ENCODE data around the gene MROH8. TPM values are rescaled to one million over a fixed set of nuclear protein-coding genes. Genes with fewer than 3 reads are reported as not detected.

The MROH8 gene
- total RNA-seq, 1 experiment from 2014 or later, result 1.4 TPM

- intact Hi-C loops (cut with micrococcal nuclease; ENCODE audit: unreplicated experiment), result no loop called here
- Mint-ChIP-seq H3K27me3 (ENCODE audit: unreplicated experiment) (no peaks in the 10 kb centered on the region), H3K27ac (ENCODE audit: unreplicated experiment) (no peak overlapping the region), H3K4me3 (ENCODE audit: low read depth, unreplicated experiment) (no peak overlapping the region), H3K9me3 (ENCODE audit: low read depth, unreplicated experiment) (no peaks in the 10 kb centered on the region), H3K4me1 (ENCODE audit: low read depth, unreplicated experiment) (peaks cover 5% of the 10 kb centered on the region), H3K36me3 (ENCODE audit: insufficient read depth, unreplicated experiment) (peaks cover 78% of the 10 kb centered on the region)
- TF ChIP-seq, protein P1, sequence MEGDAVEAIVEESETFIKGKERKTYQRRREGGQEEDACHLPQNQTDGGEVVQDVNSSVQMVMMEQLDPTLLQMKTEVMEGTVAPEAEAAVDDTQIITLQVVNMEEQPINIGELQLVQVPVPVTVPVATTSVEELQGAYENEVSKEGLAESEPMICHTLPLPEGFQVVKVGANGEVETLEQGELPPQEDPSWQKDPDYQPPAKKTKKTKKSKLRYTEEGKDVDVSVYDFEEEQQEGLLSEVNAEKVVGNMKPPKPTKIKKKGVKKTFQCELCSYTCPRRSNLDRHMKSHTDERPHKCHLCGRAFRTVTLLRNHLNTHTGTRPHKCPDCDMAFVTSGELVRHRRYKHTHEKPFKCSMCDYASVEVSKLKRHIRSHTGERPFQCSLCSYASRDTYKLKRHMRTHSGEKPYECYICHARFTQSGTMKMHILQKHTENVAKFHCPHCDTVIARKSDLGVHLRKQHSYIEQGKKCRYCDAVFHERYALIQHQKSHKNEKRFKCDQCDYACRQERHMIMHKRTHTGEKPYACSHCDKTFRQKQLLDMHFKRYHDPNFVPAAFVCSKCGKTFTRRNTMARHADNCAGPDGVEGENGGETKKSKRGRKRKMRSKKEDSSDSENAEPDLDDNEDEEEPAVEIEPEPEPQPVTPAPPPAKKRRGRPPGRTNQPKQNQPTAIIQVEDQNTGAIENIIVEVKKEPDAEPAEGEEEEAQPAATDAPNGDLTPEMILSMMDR (IDR thresholded peaks at IDR 0.05; ENCODE audit: unreplicated experiment), result no peak
- no peak for DNase-seq
- BruUV-seq (replicated peaks), result no TSS peak
- CTCF ChIA-PET, result no interaction called here
Observed at GRCh38 chr20:37209193-37209592, 29.8 kb upstream of the MROH8 start.

DNA sequence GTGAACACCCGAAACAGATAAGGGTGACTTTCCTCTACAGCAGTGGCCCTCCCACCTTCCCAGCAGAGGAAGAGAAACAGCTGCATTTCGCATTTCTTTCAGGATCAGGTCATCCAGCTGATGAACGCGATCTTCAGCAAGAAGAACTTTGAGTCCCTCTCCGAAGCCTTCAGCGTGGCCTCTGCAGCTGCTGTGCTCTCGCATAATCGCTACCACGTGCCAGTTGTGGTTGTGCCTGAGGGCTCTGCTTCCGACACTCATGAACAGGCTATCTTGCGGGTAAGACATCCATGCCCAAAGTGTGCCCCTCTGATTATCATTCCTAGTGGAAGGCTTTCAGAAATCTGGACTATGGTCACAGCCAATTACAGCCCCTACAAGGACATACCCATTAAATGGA lies 27.8 kb upstream of the MROH8 start:
- no peaks in the 10 kb centered on the region for H3K27me3 Mint-ChIP-seq (ENCODE audit: unreplicated experiment)
- CTCF ChIA-PET, result no interaction called here
- TF ChIP-seq, protein P1 (IDR thresholded peaks at IDR 0.05; ENCODE audit: unreplicated experiment), result no peak
- no TSS peak for BruUV-seq (replicated peaks)
- peaks cover 11% of the 10 kb centered on the region for H3K4me1 Mint-ChIP-seq (ENCODE audit: low read depth, unreplicated experiment)
- no peaks in the 10 kb centered on the region for H3K9me3 Mint-ChIP-seq (ENCODE audit: low read depth, unreplicated experiment)
- H3K4me3 Mint-ChIP-seq (ENCODE audit: low read depth, unreplicated experiment), result no peak overlapping the region
- peaks cover 84% of the 10 kb centered on the region for H3K36me3 Mint-ChIP-seq (ENCODE audit: insufficient read depth, unreplicated experiment)
- intact Hi-C loops (cut with micrococcal nuclease; ENCODE audit: unreplicated experiment), result no loop called here
- DNase-seq, result no peak
- H3K27ac Mint-ChIP-seq (ENCODE audit: unreplicated experiment), result no peak overlapping the region

- Mint-ChIP-seq H3K9me3 (ENCODE audit: low read depth, unreplicated experiment) (no peaks in the 10 kb centered on the region), H3K27me3 (ENCODE audit: unreplicated experiment) (no peaks in the 10 kb centered on the region), H3K4me1 (ENCODE audit: low read depth, unreplicated experiment) (peaks cover 20% of the 10 kb centered on the region), H3K27ac (ENCODE audit: unreplicated experiment) (no peak overlapping the region), H3K36me3 (ENCODE audit: insufficient read depth, unreplicated experiment) (peaks cover 85% of the 10 kb centered on the region), H3K4me3 (ENCODE audit: low read depth, unreplicated experiment) (no peak overlapping the region)
- CTCF ChIA-PET, result interaction anchor here (0.5 to 1.9 kb wide), 2 partner anchors 10 to 218 kb away, joined by 6 to 8 read pairs; no protein-coding TSS in a partner anchor
- TF ChIP-seq, protein P1 (IDR thresholded peaks at IDR 0.05; ENCODE audit: unreplicated experiment), result no peak
- intact Hi-C loops (cut with micrococcal nuclease; ENCODE audit: unreplicated experiment), result no loop called here
- no TSS peak for BruUV-seq (replicated peaks)
- no peak for DNase-seq
Observed at GRCh38 chr20:37205794-37206193, 26.4 kb upstream of the MROH8 start.

DNA sequence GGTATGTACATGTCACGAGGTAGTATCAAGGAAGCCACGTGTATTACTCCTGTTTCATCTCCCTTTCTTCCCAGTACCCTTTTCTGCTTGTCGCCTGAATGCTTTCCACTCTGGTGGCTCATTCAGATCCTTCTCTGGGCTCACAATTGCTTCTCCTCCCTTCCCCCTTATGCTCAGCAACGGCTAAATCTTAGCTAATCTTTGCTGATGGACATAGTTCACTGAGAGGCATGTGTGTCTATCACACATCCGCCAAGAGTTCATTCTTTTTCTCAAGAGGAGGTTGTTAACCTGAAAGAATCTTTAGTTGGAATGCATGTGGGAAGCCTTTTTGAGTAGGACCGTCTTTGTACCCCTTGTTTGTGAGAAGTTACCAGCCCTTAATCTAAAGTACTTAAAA lies 25.8 kb upstream of the MROH8 start:
- no TSS peak for BruUV-seq (replicated peaks)
- TF ChIP-seq, protein P1 (IDR thresholded peaks at IDR 0.05; ENCODE audit: unreplicated experiment), result no peak
- no peak for DNase-seq
- CTCF ChIA-PET, result interaction anchor here (0.5 to 1.9 kb wide), 3 partner anchors 10 to 218 kb away, joined by 3 to 8 read pairs (median 6); no protein-coding TSS in a partner anchor
- intact Hi-C loops (cut with micrococcal nuclease; ENCODE audit: unreplicated experiment), result no loop called here
- H3K9me3 Mint-ChIP-seq (ENCODE audit: low read depth, unreplicated experiment), result no peaks in the 10 kb centered on the region
- peaks cover 85% of the 10 kb centered on the region for H3K36me3 Mint-ChIP-seq (ENCODE audit: insufficient read depth, unreplicated experiment)
- H3K27ac Mint-ChIP-seq (ENCODE audit: unreplicated experiment), result no peak overlapping the region
- no peak overlapping the region for H3K4me3 Mint-ChIP-seq (ENCODE audit: low read depth, unreplicated experiment)
- H3K4me1 Mint-ChIP-seq (ENCODE audit: low read depth, unreplicated experiment), result peaks cover 20% of the 10 kb centered on the region
- no peaks in the 10 kb centered on the region for H3K27me3 Mint-ChIP-seq (ENCODE audit: unreplicated experiment)
